Stimulated activated CD4-positive, alpha-beta T cell treated with anti-CD3 and anti-CD28 coated beads, TNF-alpha, amount 100 ng/mL, for 4 hours (primary cell): Measurements from ENCODE around the gene HCRTR1.

Experiments used
- DNase-seq, 3 experiments: peaks; one replicate each; pipeline ENCODE4 v3.0.0-alpha.2; 2020; ENCODE audit warnings: low read depth in 3 of 3

Gene HCRTR1

GRCh38 chr1:31650161-31651088 is 32.9 kb downstream of the HCRTR1 start:
- no peak for DNase-seq

GRCh38 chr1:31651089-31651420 is 33.6 kb downstream of the HCRTR1 start:
- no peak for DNase-seq

- DNase-seq, result no peak
Measured at GRCh38 chr1:31651766-31652165, 34.3 kb downstream of the HCRTR1 start.

- DNase-seq, result no peak
Measured at GRCh38 chr1:31652891-31653499, 35.5 kb downstream of the HCRTR1 start.

GRCh38 chr1:31653717-31654473 is 36.4 kb downstream of the HCRTR1 start:
- no peak for DNase-seq

GRCh38 chr1:31654474-31654776 is 36.9 kb downstream of the HCRTR1 start:
- DNase-seq, result no peak

GRCh38 chr1:31655104-31655503 is 37.6 kb downstream of the HCRTR1 start:
- DNase-seq, result no peak

GRCh38 chr1:31655756-31656155 is 38.3 kb downstream of the HCRTR1 start:
- DNase-seq, result no peak

GRCh38 chr1:31657020-31657804 is 39.7 kb downstream of the HCRTR1 start:
- no peak for DNase-seq

GRCh38 chr1:31657972-31658510 is 40.6 kb downstream of the HCRTR1 start:
- no peak for DNase-seq

GRCh38 chr1:31658721-31659120 is 41.2 kb downstream of the HCRTR1 start:
- DNase-seq, result no peak

- no peak for DNase-seq
Measured at GRCh38 chr1:31659889-31660288, 42.4 kb downstream of the HCRTR1 start.

- DNase-seq, result no peak
Measured at GRCh38 chr1:31660871-31661455, 43.5 kb downstream of the HCRTR1 start.

- DNase-seq, result no peak
Measured at GRCh38 chr1:31661856-31662255, 44.4 kb downstream of the HCRTR1 start.

GRCh38 chr1:31662463-31662862 is 45.0 kb downstream of the HCRTR1 start:
- DNase-seq, result no peak

- DNase-seq, result peak; percentile 24 to 42 (median 37)
Measured at GRCh38 chr1:31663622-31664452, 46.3 kb downstream of the HCRTR1 start.

- DNase-seq, result no peak
Measured at GRCh38 chr1:31664528-31664927, 47.0 kb downstream of the HCRTR1 start.

- DNase-seq, result no peak
Measured at GRCh38 chr1:31665234-31665878, 47.9 kb downstream of the HCRTR1 start.

- no peak for DNase-seq
Measured at GRCh38 chr1:31666263-31666963, 48.9 kb downstream of the HCRTR1 start.
